H7 (cell line): ENCODE results near the gene MLF2. TPM values are rescaled to one million over a fixed set of nuclear protein-coding genes. Genes with fewer than 3 reads are reported as not detected.
"Not testable (repeated sequence)": the region's sequence is repeated elsewhere in the genome, so short reads cannot be mapped to it uniquely, and the experiment has no call there.

ENCODE experiments used
- DNase-seq: peaks from one replicate; pipeline ENCODE4 v3.0.0; 2012
- H3K27me3 ChIP-seq: 2 replicates; pipeline ENCODE4 v1.6.0; 2011; ENCODE audit warnings: mild to moderate bottlenecking, low read length; ENCODE audit not compliant: control insufficient read depth, insufficient read depth
- H3K36me3 ChIP-seq: replicated peaks from 2 replicates; pipeline ENCODE4 v1.5.1; 2011; ENCODE audit warnings: low read length; ENCODE audit not compliant: control insufficient read depth, insufficient read depth
- H3K4me3 ChIP-seq: 2 replicates; pipeline ENCODE4 v1.5.1; 2011; ENCODE audit warnings: low read depth, mild to moderate bottlenecking, control low read depth, low read length, moderate library complexity; ENCODE audit not compliant: insufficient read depth
- total RNA-seq: library from RNA; depleted of rRNA; stranded (reverse); fragments of >200 nt; shearing (Covaris generic); gene quantifications from 2 replicates; pipeline ENCODE4 v1.2.3, GENCODE V29; 2014; rRNA removed

MLF2 gene
- total RNA-seq, 1 experiment from 2014 or later: 322 TPM

- H3K4me3 ChIP-seq, DNase-seq, H3K36me3 ChIP-seq, H3K27me3 ChIP-seq: not testable (repeated sequence)
Measured at GRCh38 chr12:6708351-6708750, 44.6 kb downstream of the MLF2 start.

GRCh38 chr12:6703631-6704030 lies 49.3 kb downstream of the MLF2 start:
- no peaks in the 10 kb centered on the region for H3K36me3 ChIP-seq
- no peak overlapping the region for H3K4me3 ChIP-seq
- H3K27me3 ChIP-seq: peaks cover 28% of the 10 kb centered on the region
- peak; percentile 82 for DNase-seq

- H3K4me3 ChIP-seq: peak overlapping the region; percentile 86
- peaks cover 28% of the 10 kb centered on the region for H3K27me3 ChIP-seq
- H3K36me3 ChIP-seq: no peaks in the 10 kb centered on the region
- DNase-seq: peak; percentile 51
Measured at GRCh38 chr12:6701078-6701768, 51.7 kb downstream of the MLF2 start.

- H3K27me3 ChIP-seq: peaks cover 28% of the 10 kb centered on the region
- no peaks in the 10 kb centered on the region for H3K36me3 ChIP-seq
- peak; percentile 87 for DNase-seq
- peak within 1 kb of the TSS; percentile 86 for H3K4me3 ChIP-seq
Measured at GRCh38 chr12:6700646-6701051, 52.3 kb downstream of the MLF2 start, which contains the start of gene PIANP. TSS of gene PIANP (minus strand) at chr12:6700815. CDS start at chr12:6698061, 2,754 bp downstream.

- DNase-seq: peak; percentile 92
- Histone ChIP-seq H3K36me3 (no peaks in the 10 kb centered on the region), H3K27me3 (peaks cover 28% of the 10 kb centered on the region), H3K4me3 (peak overlapping the region; percentile 86)
Measured at GRCh38 chr12:6699989-6700645, 52.8 kb downstream of the MLF2 start.

DNA sequence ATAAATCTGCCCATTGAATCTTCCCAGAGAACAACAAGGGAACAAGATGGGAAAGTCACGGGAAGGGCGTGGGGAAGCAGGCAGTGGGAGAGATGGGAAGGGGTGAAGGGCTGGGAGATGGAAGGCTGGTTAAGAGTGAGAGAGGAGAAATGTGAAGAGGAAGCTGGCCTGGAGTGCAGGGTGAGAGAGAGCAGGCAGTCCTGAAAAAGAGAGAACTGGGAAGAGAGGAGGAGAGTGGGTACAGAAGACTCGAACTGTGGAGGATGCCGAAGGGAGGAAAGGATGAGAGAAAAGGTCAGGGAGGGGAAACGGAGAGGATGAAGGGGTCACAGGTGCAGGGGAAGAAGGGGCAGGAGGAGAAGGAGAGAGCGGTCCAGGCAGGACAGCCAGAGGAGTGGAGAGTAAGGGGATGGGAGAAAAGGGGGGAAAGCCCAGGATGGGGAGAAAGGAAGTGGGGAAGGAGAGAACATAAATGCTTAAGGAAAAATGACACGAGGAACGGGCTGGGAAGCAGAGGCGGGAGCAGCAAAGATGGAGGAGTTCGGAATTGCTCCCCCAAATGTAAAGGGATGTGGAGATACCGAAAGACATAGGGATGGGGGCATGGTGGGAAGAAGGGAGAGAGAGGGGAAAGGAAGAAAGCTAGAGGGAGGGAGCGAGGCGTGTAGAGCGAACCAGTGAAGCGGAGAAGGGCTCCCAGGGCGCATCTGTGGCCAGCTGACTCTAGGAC lies 53.5 kb downstream of the MLF2 start:
- peak; percentile 57 for DNase-seq
- peaks cover 28% of the 10 kb centered on the region for H3K27me3 ChIP-seq
- H3K36me3 ChIP-seq: no peaks in the 10 kb centered on the region; the same call in 1 of the 2 replicates
- H3K4me3 ChIP-seq: peak overlapping the region; percentile 86

DNA sequence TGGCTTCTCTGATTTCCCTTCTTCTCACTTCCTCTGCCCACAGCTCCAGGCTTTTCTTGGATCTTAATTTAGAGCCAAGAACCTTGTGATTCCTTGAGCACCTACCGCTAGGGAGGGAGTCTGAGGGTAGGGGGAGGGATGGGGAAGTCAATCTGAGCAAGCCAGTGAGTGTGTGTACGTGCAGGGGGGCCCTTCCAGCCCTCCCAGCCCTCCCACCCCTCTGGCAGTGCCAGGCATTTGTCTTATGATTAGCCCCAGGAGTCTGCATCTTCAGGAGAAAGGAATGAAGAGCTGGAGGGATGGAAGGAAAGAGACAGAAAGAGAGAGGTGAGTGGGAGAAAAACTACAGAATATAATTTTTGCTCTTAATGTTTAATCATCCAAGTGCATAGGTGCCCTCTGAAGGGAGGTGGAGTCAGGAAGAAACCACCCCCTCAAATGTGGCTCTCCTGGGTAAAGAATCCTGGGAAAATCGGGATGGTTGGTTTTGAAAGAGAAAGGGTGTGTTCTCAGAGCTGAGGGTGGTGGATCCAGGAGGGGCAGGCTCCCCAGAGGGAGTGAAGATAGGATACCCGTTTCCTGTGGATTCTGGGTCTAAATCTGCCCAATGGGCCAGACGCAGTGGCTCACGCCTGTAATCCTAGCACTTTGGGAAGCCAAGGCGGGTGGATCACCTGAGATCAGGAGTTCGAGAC lies 54.4 kb downstream of the MLF2 start:
- peaks cover 28% of the 10 kb centered on the region for H3K27me3 ChIP-seq
- H3K36me3 ChIP-seq: no peaks in the 10 kb centered on the region; the same call in 1 of the 2 replicates
- peak; percentile 30 for DNase-seq
- H3K4me3 ChIP-seq: no peak overlapping the region

Other genes with a start within 250 kb of the MLF2 start
- gene GAPDH, start 218.6 kb downstream of the MLF2 start, total RNA-seq: 6,920 and 8,270 TPM in 2 replicates
- gene IFFO1, start 197.1 kb downstream of the MLF2 start, total RNA-seq: 15.1 and 18.2 TPM in 2 replicates
- 64.2 and 68.8 TPM in 2 replicates for gene NOP2, start 184.8 kb downstream of the MLF2 start, total RNA-seq
- 236 and 245 TPM in 2 replicates for gene CHD4, start 145.8 kb downstream of the MLF2 start, total RNA-seq
- 0.04 TPM in 1 of 2 replicates, not detected in the other for gene LPAR5, start 117.2 kb downstream of the MLF2 start, total RNA-seq
- gene ACRBP, start 105.7 kb downstream of the MLF2 start, total RNA-seq: 0.80 and 3.6 TPM in 2 replicates
- gene ING4, start 90.0 kb downstream of the MLF2 start, total RNA-seq: 26.9 and 31.2 TPM in 2 replicates
- gene ZNF384, start 63.8 kb downstream of the MLF2 start, total RNA-seq: 34.4 and 40.3 TPM in 2 replicates
- 0.42 and 1.4 TPM in 2 replicates for gene PIANP, start 52.3 kb downstream of the MLF2 start, total RNA-seq
- 72.1 and 77.6 TPM in 2 replicates for gene COPS7A, start 29.1 kb downstream of the MLF2 start, total RNA-seq
- 237 and 270 TPM in 2 replicates for gene PTMS, start 13.2 kb upstream of the MLF2 start, total RNA-seq
- gene LAG3, start 19.4 kb upstream of the MLF2 start, total RNA-seq: 0.35 and 2.0 TPM in 2 replicates
- 0.66 and 0.81 TPM in 2 replicates for gene CD4, start 36.4 kb upstream of the MLF2 start, total RNA-seq
- 5.4 and 7.0 TPM in 2 replicates for gene GPR162, start 68.7 kb upstream of the MLF2 start, total RNA-seq
- 38.0 and 46.9 TPM in 2 replicates for gene P3H3, start 75.3 kb upstream of the MLF2 start, total RNA-seq
- gene GNB3, start 87.8 kb upstream of the MLF2 start, total RNA-seq: 1.5 and 5.5 TPM in 2 replicates
- gene CDCA3, start 98.1 kb upstream of the MLF2 start, total RNA-seq: 85.6 and 115 TPM in 2 replicates
- gene USP5, start 99.0 kb upstream of the MLF2 start, total RNA-seq: 103 and 112 TPM in 2 replicates
- 1,353 and 1,607 TPM in 2 replicates for gene TPI1, start 114.4 kb upstream of the MLF2 start, total RNA-seq
- 28.7 and 29.4 TPM in 2 replicates for gene SPSB2, start 120.2 kb upstream of the MLF2 start, total RNA-seq
- gene LRRC23, start 151.7 kb upstream of the MLF2 start, total RNA-seq: 4.6 and 5.7 TPM in 2 replicates
- 47.4 and 59.0 TPM in 2 replicates for gene ENO2, start 161.4 kb upstream of the MLF2 start, total RNA-seq
- gene ATN1, start 174.8 kb upstream of the MLF2 start, total RNA-seq: 11.4 and 13.4 TPM in 2 replicates
- gene RNU7-1, start 190.7 kb upstream of the MLF2 start, total RNA-seq: not detected in 2 replicates
- 136 and 153 TPM in 2 replicates for gene C12orf57, start 190.9 kb upstream of the MLF2 start, total RNA-seq
- 25.0 and 34.3 TPM in 2 replicates for gene PTPN6, start 198.2 kb upstream of the MLF2 start, total RNA-seq
- gene PHB2, start 217.5 kb upstream of the MLF2 start, total RNA-seq: 482 and 560 TPM in 2 replicates
- 56.6 and 59.5 TPM in 2 replicates for gene EMG1, start 217.8 kb upstream of the MLF2 start, total RNA-seq